Stimulated activated CD4-positive, alpha-beta T cell treated with anti-CD3 and anti-CD28 coated beads, Interleukin-15, amount 100 ng/mL, for 48 hours (primary cell): Measurements from ENCODE around the gene NHSL2.

Source experiments
- DNase-seq, 2 donors: peaks; one replicate each; pipeline ENCODE4 v3.0.0-alpha.2; 2020; ENCODE audit warnings: low read depth in 2 of 2

NHSL2 gene

GRCh38 chrX:71990518-71990917 lies 79.9 kb downstream of the NHSL2 start:
- DNase-seq: no peak

GRCh38 chrX:71991164-71991563 lies 80.5 kb downstream of the NHSL2 start:
- no peak for DNase-seq

GRCh38 chrX:71992711-71993110 lies 82.1 kb downstream of the NHSL2 start:
- no peak for DNase-seq

DNA sequence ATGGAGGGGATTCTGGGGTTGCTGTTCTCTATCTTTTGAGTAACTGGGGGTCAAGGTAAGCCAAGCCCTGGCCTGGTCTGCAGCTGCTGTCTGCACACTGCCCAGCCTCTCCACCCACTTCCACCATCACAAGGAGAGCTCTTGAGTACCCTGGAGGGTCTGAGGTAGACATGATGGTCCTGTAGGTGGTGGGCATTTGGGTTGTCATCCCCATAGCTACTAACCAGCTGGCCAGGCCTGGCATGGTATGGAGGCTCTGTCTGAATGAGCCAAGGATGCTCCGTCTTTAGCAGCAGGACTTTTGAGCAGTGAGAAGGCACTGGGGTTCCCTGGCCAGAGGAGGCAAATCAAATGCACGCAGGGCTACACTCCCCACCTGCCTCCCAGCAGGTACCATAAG lies 82.7 kb downstream of the NHSL2 start:
- DNase-seq: no peak

DNA sequence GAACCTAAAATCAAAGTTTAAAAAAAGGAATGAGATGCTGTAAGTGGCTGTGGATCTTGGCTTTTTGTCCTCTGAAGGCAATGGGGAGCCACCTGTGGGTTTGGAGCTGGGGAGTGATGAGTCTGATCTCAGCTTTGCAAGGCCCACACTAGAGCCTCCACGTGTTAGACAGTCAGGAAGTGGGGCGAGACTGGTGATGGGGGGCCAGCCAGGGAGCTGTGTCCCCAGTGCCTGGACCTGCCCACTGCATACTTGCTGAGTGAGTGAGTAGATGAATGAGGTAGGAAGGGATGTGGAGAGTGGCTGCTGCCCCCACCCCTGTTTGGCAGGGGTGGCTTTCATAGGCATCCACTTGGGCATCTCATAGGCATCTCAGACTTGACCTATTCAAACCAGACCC lies 84.0 kb downstream of the NHSL2 start:
- no peak for DNase-seq

DNA sequence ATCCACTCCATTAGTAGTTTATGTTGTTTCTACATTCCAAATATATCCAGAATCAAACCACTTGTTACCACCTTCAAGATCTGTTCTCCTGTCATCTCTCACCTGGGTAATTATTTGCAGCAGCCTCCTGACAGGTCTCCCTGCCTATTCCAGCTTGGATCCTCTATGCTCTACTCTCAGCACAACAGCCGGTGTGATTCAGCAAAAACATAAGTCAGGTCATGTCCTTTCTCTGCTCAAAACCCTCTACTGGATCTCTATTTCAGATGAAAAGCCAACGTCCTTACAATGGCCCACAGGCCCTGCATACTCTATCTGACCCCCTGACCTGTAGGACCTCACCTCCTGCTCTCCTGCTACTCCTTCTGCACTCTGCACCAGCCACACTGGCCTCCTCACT lies 84.5 kb downstream of the NHSL2 start:
- no peak for DNase-seq

DNA sequence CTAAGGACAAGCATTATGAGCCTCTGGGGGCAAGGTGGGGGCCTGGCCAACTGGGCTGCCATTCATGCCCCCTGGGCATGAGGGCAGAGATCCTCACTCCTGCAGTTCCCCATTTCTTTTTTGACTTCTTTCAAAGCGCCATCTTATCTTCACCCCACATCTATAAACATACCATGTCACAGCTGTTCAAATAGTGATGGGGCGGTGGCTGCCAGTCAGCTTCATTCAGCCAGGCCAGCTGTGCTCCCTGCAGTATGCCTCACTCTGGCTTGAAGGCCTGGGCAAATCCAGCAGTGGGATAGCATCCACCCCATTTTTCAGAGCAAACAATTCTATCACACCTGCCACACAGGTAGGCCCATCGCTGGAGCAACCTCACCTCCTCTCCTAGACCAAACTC lies 85.5 kb downstream of the NHSL2 start:
- DNase-seq: no peak

GRCh38 chrX:71996826-71997225 lies 86.2 kb downstream of the NHSL2 start:
- DNase-seq: no peak

- no peak for DNase-seq
Measured at GRCh38 chrX:71997320-71997719, 86.7 kb downstream of the NHSL2 start.

- DNase-seq: no peak
Measured at GRCh38 chrX:71998836-71999509, 88.3 kb downstream of the NHSL2 start.

- no peak for DNase-seq
Measured at GRCh38 chrX:71999535-71999934, 88.9 kb downstream of the NHSL2 start.

GRCh38 chrX:72001471-72001870 lies 90.8 kb downstream of the NHSL2 start:
- no peak for DNase-seq

DNA sequence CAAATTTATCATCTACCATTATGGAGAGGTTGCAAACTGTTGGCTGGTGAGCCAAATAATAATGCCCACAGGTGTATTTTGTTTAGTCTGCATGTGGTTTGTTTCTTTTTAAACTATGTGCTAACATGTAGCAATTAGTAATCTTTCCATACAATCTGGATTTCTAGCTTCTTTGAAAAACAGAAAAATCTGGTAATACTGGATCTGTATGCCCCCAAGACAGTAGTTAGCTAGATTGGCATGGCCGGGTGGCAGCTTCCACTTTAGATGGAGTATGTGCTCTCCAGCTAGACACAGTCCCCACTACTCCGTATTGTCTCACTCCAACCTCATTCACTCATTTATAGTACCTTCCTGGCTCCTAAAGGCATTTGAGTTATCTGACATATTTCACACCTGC lies 91.3 kb downstream of the NHSL2 start:
- no peak for DNase-seq

- DNase-seq: no peak
Measured at GRCh38 chrX:72002875-72003274, 92.2 kb downstream of the NHSL2 start.

DNA sequence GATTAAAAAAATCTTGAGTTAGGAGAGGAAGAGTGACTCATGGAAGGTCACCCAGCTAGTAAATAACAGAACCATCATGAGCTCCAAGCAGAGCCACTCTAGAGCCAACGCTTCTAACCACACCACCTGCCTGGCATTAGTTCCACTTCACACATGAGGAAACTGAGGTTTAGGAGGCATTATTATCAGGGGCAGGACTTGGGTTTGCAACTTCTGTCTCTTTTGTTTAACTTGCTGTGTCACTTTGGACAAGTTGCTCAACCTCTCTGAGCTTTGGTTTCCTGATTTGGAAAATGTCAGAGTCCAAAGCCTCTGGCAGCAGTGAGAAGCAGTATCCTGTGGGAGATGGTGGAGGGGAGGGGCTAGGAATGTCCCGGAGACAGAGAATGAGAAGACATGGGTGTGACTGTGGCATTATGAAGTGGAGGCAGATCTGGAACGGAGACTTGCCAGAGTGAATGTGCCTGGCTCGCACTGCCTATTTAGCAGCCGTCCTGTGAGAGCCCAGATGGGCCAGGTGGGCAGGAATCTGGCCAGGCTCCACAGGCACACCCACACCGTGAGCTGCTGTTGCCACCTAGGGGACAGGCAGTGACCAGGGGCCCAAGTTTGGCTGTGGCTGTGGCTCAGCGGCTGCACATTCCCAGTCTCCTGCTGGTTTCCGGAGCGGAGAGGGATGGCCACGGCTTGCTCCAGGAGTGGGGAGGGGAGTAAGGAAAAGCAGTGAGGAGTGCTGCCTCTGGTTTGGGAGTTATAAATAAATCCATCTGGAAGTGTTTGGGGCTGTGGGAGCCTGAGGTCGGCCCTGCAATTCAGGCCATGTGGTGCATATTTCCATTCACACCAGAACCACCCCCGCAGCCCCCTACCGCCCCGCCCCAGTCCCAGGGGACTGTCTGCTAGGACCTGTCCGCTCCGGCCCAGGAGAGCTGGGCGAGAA lies 93.4 kb downstream of the NHSL2 start:
- DNase-seq: no peak

GRCh38 chrX:72005046-72005445 lies 94.4 kb downstream of the NHSL2 start:
- DNase-seq: no peak

GRCh38 chrX:72006461-72006860 lies 95.8 kb downstream of the NHSL2 start:
- DNase-seq: no peak

DNA sequence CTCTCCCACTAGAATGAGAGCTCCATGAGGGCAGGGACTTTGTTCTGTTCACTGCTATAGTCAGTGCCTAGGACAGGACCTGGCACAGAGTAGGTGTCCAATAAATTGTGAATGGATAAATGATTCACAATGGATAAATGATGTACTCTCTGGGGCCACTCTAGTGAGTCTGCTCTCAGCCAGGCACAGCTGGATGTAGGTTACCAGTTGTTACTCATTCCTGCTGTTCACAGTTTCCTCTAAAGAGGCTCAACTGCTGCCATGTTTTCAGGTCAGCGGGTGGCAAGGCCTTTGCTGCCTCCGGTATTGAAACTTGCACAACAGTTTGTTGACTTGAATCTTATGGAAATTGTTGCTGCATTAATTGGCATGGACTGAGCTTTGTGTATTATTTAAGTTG lies 99.1 kb downstream of the NHSL2 start:
- DNase-seq: no peak

- no peak for DNase-seq
Measured at GRCh38 chrX:72011734-72012133, 101.1 kb downstream of the NHSL2 start.

DNA sequence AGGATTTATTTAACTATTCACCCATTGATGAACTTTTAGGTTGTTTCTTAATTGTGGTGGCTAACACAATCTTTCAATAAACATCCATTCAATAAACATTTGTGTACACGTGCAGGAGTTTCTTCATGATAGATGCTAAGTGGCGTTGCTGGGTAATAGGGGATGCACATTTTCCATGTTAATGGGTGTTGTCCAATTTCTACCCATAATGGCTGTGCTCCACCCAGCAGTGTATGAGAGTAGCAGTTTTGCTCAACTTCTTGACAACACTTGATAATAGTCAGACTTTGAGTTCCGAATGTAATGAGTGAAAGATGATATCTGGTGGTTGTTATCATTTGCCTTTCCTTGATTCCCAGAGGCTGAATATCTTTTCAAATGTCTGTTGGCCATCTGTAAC lies 104.7 kb downstream of the NHSL2 start:
- no peak for DNase-seq

DNA sequence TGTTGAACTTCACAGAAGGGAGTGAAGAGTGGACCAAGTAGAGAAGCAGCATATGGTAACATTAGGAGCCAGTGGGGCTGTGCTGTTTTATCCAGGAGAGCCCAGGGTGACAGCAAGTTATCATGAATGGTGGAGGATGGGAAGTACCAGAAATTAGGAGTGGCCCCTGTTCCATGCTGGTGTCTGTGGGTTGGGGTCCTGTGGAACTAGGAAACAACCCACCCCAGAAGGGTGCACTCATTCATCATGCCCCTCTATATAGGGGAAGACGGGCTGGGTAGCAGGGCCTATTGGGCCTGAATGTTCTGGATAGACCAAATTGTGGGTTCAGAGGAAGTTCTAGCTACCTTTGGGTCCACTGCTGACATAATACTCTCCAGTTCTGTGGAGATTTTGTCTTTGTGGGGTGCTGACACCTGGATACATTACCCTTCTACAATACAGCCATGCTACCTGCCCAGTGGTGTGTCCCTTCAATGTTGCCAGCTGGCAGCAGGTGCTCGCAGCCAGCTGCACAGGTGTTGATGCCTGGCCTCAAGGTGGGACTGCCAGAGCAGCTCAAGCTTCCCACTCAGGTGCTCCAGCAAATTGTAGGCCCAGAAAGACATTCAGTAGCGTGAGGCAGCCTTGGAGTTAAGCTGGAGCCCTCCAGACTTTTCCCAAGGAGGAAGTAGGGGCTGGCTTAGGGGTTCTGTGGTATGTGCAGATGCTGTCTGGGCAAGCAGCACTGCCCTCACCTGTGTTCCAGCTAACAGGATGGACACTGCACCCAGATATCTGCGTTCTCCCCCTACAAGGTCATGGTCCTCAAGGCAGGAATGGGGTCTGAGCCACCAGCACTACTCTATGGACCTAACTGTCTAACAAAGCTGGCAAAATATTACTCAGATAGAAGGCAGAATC lies 106.5 kb downstream of the NHSL2 start:
- no peak for DNase-seq
